ENCODE results near the gene ADIPOR2. TPM values are rescaled to one million over a fixed set of nuclear protein-coding genes. Genes with fewer than 3 reads are reported as not detected.

Gene ADIPOR2
- total RNA-seq, 4 donors from 2014 or later: 29.5 to 44.3 (median 37.1) TPM

- no peak for DNase-seq (ENCODE audit: low spot score in 2 of 2)
- intact Hi-C loops (cut with DNase I; ENCODE audit: low total_unique reads): no loop called here
- TF ChIP-seq, protein P1, sequence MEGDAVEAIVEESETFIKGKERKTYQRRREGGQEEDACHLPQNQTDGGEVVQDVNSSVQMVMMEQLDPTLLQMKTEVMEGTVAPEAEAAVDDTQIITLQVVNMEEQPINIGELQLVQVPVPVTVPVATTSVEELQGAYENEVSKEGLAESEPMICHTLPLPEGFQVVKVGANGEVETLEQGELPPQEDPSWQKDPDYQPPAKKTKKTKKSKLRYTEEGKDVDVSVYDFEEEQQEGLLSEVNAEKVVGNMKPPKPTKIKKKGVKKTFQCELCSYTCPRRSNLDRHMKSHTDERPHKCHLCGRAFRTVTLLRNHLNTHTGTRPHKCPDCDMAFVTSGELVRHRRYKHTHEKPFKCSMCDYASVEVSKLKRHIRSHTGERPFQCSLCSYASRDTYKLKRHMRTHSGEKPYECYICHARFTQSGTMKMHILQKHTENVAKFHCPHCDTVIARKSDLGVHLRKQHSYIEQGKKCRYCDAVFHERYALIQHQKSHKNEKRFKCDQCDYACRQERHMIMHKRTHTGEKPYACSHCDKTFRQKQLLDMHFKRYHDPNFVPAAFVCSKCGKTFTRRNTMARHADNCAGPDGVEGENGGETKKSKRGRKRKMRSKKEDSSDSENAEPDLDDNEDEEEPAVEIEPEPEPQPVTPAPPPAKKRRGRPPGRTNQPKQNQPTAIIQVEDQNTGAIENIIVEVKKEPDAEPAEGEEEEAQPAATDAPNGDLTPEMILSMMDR (IDR thresholded peaks at IDR 0.05): no peak
- no peak for TF ChIP-seq POLR2A (IDR thresholded peaks at IDR 0.05)
- H3K4me3 ChIP-seq (ENCODE audit: low read depth, poor library complexity, severe bottlenecking): no peak overlapping the region
- WGBS, 2 donors: 62 to 69% methylated on average over 6 of the region's 6 CpGs
These were observed 35.6 kb upstream of the ADIPOR2 start for GRCh38 chr12:1655225-1655788.

DNA sequence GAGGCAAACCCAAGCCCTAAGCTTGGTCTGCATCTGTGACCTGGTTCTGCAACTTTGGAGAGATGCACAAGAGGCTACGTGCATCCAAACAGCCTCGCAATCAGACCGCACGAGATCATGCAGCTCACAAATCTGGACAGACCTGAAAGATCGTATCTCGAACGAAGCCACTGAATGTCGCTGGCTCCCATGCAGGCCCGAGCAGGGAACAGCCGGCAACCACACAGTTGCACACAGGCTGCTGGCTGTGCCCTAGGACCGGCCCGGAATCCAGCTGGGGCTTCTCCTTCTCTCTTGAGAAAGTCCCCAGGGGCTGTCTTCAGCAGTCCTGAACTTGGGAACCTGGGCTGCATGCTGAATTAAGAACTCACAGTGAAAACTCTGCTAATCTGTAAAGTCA, 34.0 kb upstream of the ADIPOR2 start:
- H3K4me3 ChIP-seq (ENCODE audit: low read depth, poor library complexity, severe bottlenecking): no peak overlapping the region
- no peak for DNase-seq (ENCODE audit: low spot score in 2 of 2)
- intact Hi-C loops (cut with DNase I; ENCODE audit: low total_unique reads): no loop called here
- TF ChIP-seq, protein P1 (IDR thresholded peaks at IDR 0.05): no peak
- no peak for TF ChIP-seq POLR2A (IDR thresholded peaks at IDR 0.05)
- 58 to 86% methylated on average over 12 of the region's 12 CpGs for WGBS, 2 donors

DNA sequence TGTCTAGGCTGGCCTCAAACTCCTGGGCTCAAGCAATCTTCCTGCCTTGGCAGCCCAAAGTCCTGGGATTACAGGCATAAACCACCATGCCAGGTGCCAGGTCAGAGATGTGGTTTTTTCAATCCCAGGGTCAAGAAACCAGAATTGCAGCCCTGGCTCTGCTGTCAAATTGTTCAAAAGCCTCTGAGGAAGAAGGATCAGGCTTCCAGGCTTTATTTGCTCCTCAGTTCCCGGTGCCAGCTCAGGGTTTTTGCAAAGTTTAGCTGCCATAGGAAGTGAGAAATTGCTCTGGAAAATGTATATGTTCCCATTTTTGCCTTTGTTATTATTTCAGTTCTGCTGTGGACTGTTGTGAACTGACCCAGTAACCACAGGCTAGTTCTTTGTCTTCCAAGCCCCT, 33.2 kb upstream of the ADIPOR2 start:
- H3K4me3 ChIP-seq (ENCODE audit: low read depth, poor library complexity, severe bottlenecking): no peak overlapping the region
- DNase-seq (ENCODE audit: low spot score in 2 of 2): no peak
- intact Hi-C loops (cut with DNase I; ENCODE audit: low total_unique reads): no loop called here
- no peak for TF ChIP-seq POLR2A (IDR thresholded peaks at IDR 0.05)
- TF ChIP-seq, protein P1 (IDR thresholded peaks at IDR 0.05): no peak
- 59 to 73% methylated on average over 1 of the region's 1 CpG for WGBS, 2 donors

DNA sequence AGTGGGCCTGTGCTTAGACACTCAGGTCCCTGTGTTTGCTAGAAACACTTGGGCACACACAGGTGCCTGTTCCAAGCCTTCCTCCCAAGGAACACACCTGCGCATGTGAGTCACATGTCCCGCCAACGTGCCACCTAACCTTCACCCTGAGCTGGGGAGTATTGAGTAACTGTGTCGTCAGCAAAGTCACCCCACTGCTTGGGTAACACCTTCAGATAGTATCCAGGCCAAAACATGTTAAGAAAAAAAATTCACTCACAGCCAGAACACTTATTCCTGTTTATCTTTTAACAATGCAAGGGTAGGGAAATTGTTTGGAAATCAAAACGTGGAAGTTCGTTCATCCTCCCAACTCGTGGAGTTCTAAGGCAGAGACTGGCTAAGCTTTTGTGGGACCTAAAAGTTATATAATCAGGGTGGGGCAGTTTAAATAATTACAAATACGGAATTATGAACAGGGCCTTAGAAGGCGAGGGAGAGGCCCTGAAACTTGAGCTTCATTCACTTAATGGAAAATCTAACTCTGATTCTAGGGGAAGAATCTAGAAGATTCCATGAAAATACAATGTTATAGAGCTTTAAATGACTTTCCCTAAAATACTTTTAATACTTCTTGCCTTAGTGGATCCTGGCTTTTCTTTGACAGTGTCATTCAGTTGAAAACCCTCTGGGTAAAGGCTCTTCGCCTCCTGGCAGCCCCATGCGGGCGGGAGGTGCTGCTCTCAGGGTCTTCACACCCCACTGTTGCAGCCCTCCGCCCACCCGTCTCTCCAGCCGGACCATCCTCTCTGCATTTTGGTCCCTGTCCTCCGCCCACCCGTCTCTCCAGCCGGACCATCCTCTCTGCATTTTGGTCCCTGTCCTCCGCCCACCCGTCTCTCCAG, 30.3 kb upstream of the ADIPOR2 start:
- intact Hi-C loops (cut with DNase I; ENCODE audit: low total_unique reads): no loop called here
- DNase-seq (ENCODE audit: low spot score in 2 of 2): peak; percentile 88 to 95
- no peak overlapping the region for H3K4me3 ChIP-seq (ENCODE audit: low read depth, poor library complexity, severe bottlenecking)
- TF ChIP-seq, protein P1 (IDR thresholded peaks at IDR 0.05): no peak
- TF ChIP-seq POLR2A (IDR thresholded peaks at IDR 0.05): no peak
- 26 to 30% methylated on average over 18 of the region's 20 CpGs for WGBS, 2 donors

DNA sequence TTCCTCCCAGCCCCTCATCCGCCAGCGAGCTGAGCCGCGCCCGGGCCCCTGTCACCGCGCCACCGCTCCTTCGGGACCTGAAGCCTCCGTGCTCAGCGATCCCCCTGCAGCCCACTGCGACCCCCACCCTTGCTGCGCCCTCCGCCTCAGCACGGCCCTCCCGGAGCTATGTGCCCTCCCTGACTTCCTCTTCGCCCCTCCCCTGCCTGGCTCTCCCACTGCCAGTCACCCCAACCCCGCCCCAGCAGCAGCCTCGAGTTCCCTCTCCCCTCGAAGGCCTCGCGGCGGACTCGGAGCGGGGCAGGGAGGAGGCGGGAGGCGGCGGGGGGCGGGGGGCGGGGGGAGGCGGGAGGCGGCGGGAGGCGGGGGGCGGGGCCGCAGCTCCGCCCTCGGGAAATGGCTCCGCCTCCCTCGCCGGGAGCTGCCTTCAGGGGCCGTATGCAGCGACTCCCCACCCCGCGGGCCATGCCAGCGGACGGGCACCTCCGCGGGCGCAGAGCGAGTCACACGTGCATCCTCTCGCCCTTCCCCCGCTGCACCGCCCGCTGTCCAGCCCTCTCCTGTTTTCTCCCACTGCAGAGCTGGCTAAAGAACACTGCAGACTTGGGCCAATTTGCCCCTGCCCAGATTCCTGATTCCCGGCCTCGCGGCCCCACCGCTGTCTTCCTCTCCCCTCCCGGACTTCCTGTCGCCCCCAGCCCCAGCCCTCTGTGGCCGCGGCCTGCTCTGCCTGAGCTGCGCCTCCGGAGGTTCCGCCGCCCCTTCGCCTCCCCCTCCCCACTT, 29.1 kb upstream of the ADIPOR2 start:
- intact Hi-C loops (cut with DNase I; ENCODE audit: low total_unique reads): no loop called here

More for the DNA sequence above, 29.1 kb upstream of the ADIPOR2 start:
- WGBS, 2 donors: 0 to 1% methylated on average over 62 to 63 of the region's 69 CpGs
- peak; percentile 87 to 97 for DNase-seq (ENCODE audit: low spot score in 2 of 2)
- TF ChIP-seq, protein P1 (IDR thresholded peaks at IDR 0.05): no peak
- no peak for TF ChIP-seq POLR2A (IDR thresholded peaks at IDR 0.05)
- H3K4me3 ChIP-seq (ENCODE audit: low read depth, poor library complexity, severe bottlenecking): no peak overlapping the region

Data from lower leg skin (tissue), 4 donors.